HG02938 (cell line): ENCODE results near the gene NGEF.
"Not testable (repeated sequence)": the region's sequence is repeated elsewhere in the genome, so short reads cannot be mapped to it uniquely, and the experiment has no call there.

Source experiments
- ATAC-seq: cut with Tn5 transposase; IDR thresholded peaks from one replicate; pipeline ENCODE4 v1.9.1; 2021; ENCODE audit warnings: mild to moderate bottlenecking, moderate library complexity; ENCODE audit not compliant: unreplicated experiment

Gene NGEF

DNA sequence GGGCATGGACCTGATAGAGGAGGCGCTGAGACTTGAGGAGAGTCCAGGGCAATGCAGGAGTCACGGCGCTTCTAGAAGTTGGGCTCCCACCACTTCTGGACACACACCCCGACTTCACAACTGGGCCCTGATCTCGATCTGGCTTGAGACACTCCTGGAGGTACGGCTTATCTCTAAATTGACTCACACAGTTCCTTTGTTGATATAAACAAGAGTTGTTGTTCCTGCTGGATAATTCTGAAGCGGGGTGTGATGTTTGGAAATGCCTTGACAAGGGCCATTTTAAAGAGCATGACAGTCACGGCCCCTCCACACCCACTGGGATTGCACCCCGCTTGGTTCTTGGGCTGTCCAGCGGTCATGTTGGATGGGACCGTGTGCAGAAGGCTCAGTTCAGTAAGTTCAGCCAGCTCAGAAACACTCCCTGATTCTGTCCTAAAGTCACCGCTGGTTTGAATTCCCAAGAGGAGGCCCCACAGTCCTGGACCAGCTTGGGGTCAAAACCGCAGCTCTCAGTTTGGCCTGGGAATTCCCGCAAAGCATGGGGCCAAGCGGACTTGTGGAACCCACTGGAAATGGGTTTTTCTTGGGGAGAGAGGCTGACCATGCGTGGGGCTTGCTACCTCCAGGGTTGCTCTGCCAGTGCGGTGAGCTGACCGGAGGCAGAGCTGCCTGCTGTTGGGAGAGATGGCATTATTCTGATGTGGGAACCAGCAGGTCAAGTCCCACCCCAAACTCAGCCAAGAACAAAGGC is 10.1 kb upstream of the NGEF start:
- no peak for ATAC-seq

DNA sequence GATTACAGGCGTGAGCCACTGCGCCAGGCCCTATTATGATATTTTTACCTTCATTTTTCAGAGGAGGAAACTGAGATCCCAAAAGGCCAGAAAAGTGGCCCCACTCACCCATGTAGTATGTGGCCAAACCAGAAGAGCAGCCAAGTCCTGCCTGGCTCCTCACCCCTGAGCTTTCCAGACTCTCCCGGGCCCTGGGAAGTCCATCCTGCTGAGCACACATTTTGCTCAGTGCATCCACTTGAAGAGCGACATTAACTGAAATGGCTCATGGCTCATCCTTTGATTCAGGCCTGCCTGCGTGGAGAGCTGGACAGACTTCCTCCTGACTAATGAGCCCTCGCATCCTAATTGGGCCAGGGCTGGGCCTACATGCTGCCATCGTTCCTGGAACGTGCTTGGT is 9.5 kb upstream of the NGEF start:
- ATAC-seq = no peak

GRCh38 chr2:233021771-233022170 is 8.7 kb upstream of the NGEF start:
- ATAC-seq = no peak

- no peak for ATAC-seq
Observed at GRCh38 chr2:233020454-233020853, 7.4 kb upstream of the NGEF start.

DNA sequence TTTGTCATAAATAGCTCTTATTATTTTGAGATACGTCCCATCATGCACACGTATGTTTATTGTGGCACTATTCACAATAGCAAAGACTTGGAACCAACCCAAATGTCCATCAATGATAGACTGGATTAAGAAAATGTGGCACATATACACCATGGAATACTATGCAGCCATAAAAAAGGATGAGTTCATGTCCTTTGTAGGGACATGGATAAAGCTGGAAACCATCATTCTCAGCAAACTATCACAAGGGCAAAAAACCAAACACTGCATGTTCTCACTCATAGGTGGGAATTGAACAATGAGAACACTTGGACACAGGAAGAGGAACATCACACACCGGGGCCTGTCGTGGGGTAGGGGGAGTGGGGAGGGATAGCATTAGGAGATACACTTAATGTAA is 6.6 kb upstream of the NGEF start:
- not testable (repeated sequence) for ATAC-seq

DNA sequence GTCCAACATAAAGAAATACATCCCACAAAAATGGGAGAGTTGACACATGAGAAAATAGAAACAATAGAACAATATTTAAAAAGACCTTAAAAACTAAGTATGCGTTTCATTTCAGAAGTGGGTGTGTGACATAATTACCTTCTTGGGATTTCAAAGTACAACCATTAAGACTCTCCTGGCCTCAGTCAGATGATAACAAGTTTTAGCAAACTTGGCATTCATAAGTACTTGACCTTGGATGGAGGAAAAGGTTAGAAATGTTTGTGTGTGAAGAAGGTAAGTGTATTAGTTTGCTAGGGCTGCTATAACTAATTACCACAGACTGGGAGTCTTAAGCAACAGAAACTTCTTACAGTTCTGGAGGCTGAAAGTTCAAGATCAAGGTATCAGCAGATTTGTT is 4.9 kb upstream of the NGEF start:
- no peak for ATAC-seq

DNA sequence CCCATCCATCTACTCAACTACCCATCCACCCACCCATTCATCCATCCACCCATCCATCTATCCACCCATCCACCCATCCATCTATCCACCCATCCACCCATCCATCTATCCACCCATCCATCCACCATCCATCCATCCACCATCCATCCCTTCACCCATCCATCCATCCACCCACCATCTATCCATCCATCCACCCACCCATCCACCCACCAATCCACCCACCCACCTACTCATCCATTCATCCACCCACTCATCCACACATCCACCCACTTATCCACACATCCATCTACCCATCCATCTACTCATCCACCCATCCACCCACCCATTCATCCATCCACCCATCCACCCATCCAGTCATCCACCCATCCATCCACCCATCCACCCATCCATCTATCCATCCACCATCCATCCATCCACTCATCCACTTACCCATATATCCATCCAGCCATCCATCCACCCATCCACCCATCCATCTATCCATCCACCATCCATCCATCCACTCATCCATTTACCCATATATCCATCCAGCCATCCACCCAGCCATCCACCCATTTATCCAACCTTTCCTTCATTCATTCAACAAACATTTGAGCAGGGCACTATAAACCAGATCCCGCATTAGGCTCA is 2.1 kb upstream of the NGEF start:
- ATAC-seq = no peak

DNA sequence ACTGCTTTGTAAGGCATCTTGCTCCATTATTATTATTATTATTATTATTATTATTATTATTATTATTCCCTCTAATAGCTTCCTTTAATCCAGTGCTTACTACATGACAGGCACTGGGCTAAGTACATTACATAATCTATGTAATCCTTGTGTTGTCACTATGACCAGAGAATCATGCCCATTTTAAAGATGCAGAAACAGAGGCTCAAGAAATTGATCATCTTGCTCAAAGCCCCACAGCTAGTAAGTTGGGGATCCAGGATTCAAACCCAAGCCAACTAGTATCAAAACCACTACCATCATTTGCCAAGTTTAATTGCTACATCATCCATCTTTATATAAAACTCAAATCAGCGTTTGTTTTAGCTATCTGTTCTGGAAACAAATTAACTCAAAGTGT is 594 bp upstream of the NGEF start:
- ATAC-seq = no peak

GRCh38 chr2:233012301-233012971 is 620 bp downstream of the NGEF start:
- no peak for ATAC-seq

- ATAC-seq = no peak
Observed at GRCh38 chr2:233011702-233012131, 1.3 kb downstream of the NGEF start.

DNA sequence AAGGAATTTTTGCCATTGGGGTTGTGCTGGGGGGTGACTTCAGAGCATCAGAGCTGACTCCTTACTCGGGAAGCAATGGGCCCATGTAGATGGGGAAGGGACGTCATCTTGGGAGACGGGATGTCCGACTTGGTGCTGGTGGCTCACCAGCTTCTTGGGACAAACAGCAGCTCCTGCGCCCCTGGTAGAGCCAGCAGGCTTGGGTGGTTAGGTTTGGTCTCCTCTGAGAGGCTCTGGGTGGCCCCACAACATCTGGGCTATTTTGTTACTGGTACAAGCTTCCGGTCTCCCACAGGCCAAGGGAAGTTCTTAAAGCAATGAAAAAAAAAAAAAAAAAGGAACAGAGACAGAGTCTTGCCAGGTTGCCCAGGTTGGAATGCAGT is 1.8 kb downstream of the NGEF start:
- no peak for ATAC-seq

- ATAC-seq = no peak
Observed at GRCh38 chr2:233010569-233011267, 2.3 kb downstream of the NGEF start.

DNA sequence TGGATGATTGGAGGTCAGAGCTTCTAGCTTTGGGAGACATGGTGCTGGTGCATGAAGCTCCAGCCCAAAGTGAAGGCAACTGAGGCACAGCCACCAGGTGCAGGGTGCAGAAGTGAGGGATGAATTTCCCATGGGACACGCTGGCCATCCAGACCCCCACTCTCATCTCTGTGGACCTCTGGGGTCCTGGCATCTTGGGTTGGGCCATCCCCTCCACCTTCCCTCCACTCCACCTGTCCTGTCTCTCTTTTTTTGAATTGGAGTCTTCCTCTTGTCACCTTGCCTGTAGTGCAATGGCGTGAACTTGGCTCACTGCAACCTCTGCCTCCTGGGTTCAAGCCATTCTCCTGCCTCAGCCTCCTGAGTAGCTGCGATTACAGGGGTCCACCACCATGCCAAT is 3.4 kb downstream of the NGEF start:
- no peak for ATAC-seq

DNA sequence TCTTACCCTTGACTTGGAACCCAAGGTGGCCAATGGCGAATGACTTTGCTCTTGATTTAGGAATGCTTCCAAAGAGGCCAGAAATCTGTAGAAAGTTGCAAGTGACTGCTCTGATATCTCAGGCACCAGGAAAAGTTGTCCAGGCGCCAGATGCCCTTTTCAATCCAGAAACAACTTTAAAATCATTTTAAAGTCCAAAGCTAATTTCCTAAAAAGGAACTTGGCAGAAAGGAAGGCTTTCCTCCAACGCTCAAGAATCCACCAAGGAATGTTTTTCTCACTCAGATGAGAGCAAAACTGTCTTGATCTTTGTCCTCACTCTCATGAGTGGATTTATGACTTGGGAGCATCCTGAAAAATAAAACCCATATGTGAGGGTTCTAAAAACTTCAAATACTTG is 5.3 kb downstream of the NGEF start:
- no peak for ATAC-seq

DNA sequence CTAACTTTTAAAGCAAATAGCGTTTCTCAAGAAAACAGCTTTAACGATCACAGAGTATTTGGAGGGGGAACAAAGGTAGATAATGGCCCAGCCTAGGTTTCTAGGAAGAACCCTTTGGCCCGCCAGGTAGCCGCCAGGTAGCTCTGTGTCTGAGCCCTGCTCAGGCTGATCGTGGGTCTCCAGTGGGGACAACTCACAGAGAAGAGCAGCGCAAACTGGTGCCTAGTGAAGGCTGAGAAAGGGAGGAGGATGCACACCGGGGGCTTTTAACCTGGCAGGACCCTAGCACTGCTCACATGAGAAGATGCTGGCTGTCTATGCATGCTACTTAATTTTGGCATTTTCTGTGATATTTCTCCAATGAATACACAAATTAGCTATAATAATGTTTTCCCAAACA is 5.8 kb downstream of the NGEF start:
- ATAC-seq = no peak

- ATAC-seq = no peak
Observed at GRCh38 chr2:233006648-233007047, 6.4 kb downstream of the NGEF start.

- ATAC-seq = no peak
Observed at GRCh38 chr2:233005096-233005495, 8.0 kb downstream of the NGEF start.

GRCh38 chr2:233003658-233004555 is 9.1 kb downstream of the NGEF start:
- no peak for ATAC-seq

GRCh38 chr2:233002829-233003657 is 10.0 kb downstream of the NGEF start:
- ATAC-seq = no peak
